Measurements from ENCODE around the gene TSPO. TPM values are rescaled to one million over a fixed set of nuclear protein-coding genes. Genes with fewer than 3 reads are reported as not detected.

TSPO gene
- total and polyA plus RNA-seq, 2 of the 13 experiments (the other 11 are each of a cell fraction or from before 2014, with no cell fraction given) = 0.46 to 1.4 TPM

GRCh38 chr22:43200555-43200954 lies 49.2 kb downstream of the TSPO start:
- in situ Hi-C loops (cut with HindIII; ENCODE audit: extremely low pct_ligation_motif_present, low pct_unique_long_range_greater_than_20kb) (no loop called here), intact Hi-C loops (cut with micrococcal nuclease; ENCODE audit: unreplicated experiment) (no loop called here)
- no TSS peak for BruUV-seq (replicated peaks)
- no peak for FAIRE-seq
- ATAC-seq = no peak
- no peak overlapping the region for H2AFZ ChIP-seq (ENCODE audit: low read length)
- no peaks in the 10 kb centered on the region for H3K9me3 ChIP-seq (ENCODE audit: low read length)
- CTCF ChIA-PET (ENCODE audit: low intra/inter-chr PET ratio, low total read pairs) = no interaction called here
- POLR2A ChIA-PET = interaction anchor here (1.2 to 1.6 kb wide), 2 partner anchors 13 kb away, joined by 4 to 5 read pairs; no protein-coding TSS in a partner anchor
- TF ChIP-seq ZFP90 (CRISPR knock-in tag; IDR thresholded peaks at IDR 0.05; ENCODE audit: borderline replicate concordance) (no peak), REPIN1 (CRISPR knock-in tag; IDR thresholded peaks at IDR 0.05; ENCODE audit: borderline replicate concordance, low read depth) (no peak), TEAD3 (CRISPR knock-in tag; optimal IDR thresholded peaks at IDR 0.05; ENCODE audit: borderline replicate concordance) (no peak), RXRA (CRISPR knock-in tag; IDR thresholded peaks at IDR 0.05) (no peak)
- no peaks in the 10 kb centered on the region for H3K36me3 ChIP-seq (replicated peaks in 1 of 2; ENCODE audit: control insufficient read depth in 1 of 2, insufficient read depth in 2 of 2, low read length in 2 of 2)
- WGBS (ENCODE audit: low lambda C conversion rate) = 57% methylated on average over 13 of the region's 13 CpGs
- H3K27me3 ChIP-seq (ENCODE audit: control insufficient read depth in 1 of 2, insufficient read depth in 2 of 2, low read length in 2 of 2) = peaks cover 6 to 62% of the 10 kb centered on the region in 2 experiments
- peaks cover 16% of the 10 kb centered on the region for H3K4me1 ChIP-seq (ENCODE audit: insufficient read depth, low read length)
- no peak overlapping the region for H3K9ac ChIP-seq (ENCODE audit: insufficient read depth, low read depth, low read length)
- no peak overlapping the region for H3K4me2 ChIP-seq (ENCODE audit: low read depth, low read length)
- H3K27ac ChIP-seq (ENCODE audit: extremely low read length, insufficient read depth, low read length) = no peak overlapping the region
- DNase-seq (ENCODE audit: low spot score) = no peak
- no peaks in the 10 kb centered on the region for H3K79me2 ChIP-seq (ENCODE audit: insufficient read depth, low read length)
- H3K4me3 ChIP-seq (replicated peaks in 1 of 3; ENCODE audit: insufficient read depth in 1 of 3, low read depth in 2 of 3, low read length in 3 of 3) = no peak overlapping the region
- H4K20me1 ChIP-seq (ENCODE audit: insufficient read depth, low read length) = no peaks in the 10 kb centered on the region

GRCh38 chr22:43201486-43202219 lies 50.3 kb downstream of the TSPO start:
- 37% methylated on average over 10 of the region's 26 CpGs for WGBS (ENCODE audit: low lambda C conversion rate)
- Histone ChIP-seq H3K27ac (ENCODE audit: extremely low read length, insufficient read depth, low read length) (no peak overlapping the region), H3K4me3 (replicated peaks in 1 of 3; ENCODE audit: insufficient read depth in 1 of 3, low read depth in 2 of 3, low read length in 3 of 3) (no peak overlapping the region; a peak in 1 of 6 replicates), H4K20me1 (ENCODE audit: insufficient read depth, low read length) (no peaks in the 10 kb centered on the region), H2AFZ (ENCODE audit: low read length) (no peak overlapping the region), H3K36me3 (replicated peaks in 1 of 2; ENCODE audit: control insufficient read depth in 1 of 2, insufficient read depth in 2 of 2, low read length in 2 of 2) (no peaks in the 10 kb centered on the region), H3K27me3 (ENCODE audit: control insufficient read depth in 1 of 2, insufficient read depth in 2 of 2, low read length in 2 of 2) (peaks cover 6 to 67% of the 10 kb centered on the region in 2 experiments), H3K79me2 (ENCODE audit: insufficient read depth, low read length) (no peaks in the 10 kb centered on the region), H3K4me1 (ENCODE audit: insufficient read depth, low read length) (peaks cover 16% of the 10 kb centered on the region), H3K9ac (ENCODE audit: insufficient read depth, low read depth, low read length) (no peak overlapping the region), H3K9me3 (ENCODE audit: low read length) (no peaks in the 10 kb centered on the region), H3K4me2 (ENCODE audit: low read depth, low read length) (no peak overlapping the region)
- TF ChIP-seq TERF1 (CRISPR knock-in tag; IDR thresholded peaks at IDR 0.05) (no peak), POLR2A (IDR thresholded peaks at IDR 0.05; ENCODE audit: insufficient read depth in 1 of 2, low read depth in 2 of 2, low read length in 2 of 2) (no peak), ARHGAP35 (CRISPR knock-in tag; IDR thresholded peaks at IDR 0.05; ENCODE audit: borderline replicate concordance) (no peak), ZBTB33 (CRISPR knock-in tag; IDR thresholded peaks at IDR 0.05) (peak; percentile 51; the same call in 1 of the 2 replicates)
- CTCF ChIA-PET (ENCODE audit: low intra/inter-chr PET ratio, low total read pairs) = no interaction called here
- ATAC-seq (no peak), DNase-seq (ENCODE audit: low spot score) (no peak), FAIRE-seq (no peak)
- intact Hi-C loops (cut with micrococcal nuclease; ENCODE audit: unreplicated experiment) (no loop called here), in situ Hi-C loops (cut with HindIII; ENCODE audit: extremely low pct_ligation_motif_present, low pct_unique_long_range_greater_than_20kb) (no loop called here)
- no TSS peak for BruUV-seq (replicated peaks)
- POLR2A ChIA-PET = interaction anchor here (1.2 kb wide), 1 partner anchor 14 kb away, joined by 5 read pairs; no protein-coding TSS in a partner anchor

Data from HepG2 (cell line).